Small intestine (tissue), 7 donors: ENCODE results near the gene PPIF. TPM values are rescaled to one million over a fixed set of nuclear protein-coding genes. Genes with fewer than 3 reads are reported as not detected.

Experiments used
- DNase-seq, 2 donors: peaks; one replicate each; pipeline versions ENCODE4 v3.0.0 to v3.0.0-alpha.2; 2013
- FAIRE-seq: peaks from 2 replicates; lab custom pipeline; 2012; peaks lifted over from hg19 to GRCh38; lab: Jason Lieb, UNC
- H3K27ac ChIP-seq, 3 donors: one replicate each; pipeline ENCODE4 v1.5.1; 2013; ENCODE audit warnings: low read length in 2 of 3, mild to moderate bottlenecking in 2 of 3, control low read depth in 1 of 3, inconsistent platforms in 1 of 3, low read depth in 1 of 3, moderate library complexity in 1 of 3
- H3K27me3 ChIP-seq, 3 donors: one replicate each; pipeline ENCODE4 v1.6.1; 2013; ENCODE audit warnings: low read length in 3 of 3, inconsistent platforms in 1 of 3; ENCODE audit not compliant: control insufficient read depth in 3 of 3, insufficient read depth in 3 of 3
- H3K36me3 ChIP-seq, 3 donors: one replicate each; pipeline ENCODE4 v1.6.1; 2013; ENCODE audit warnings: low read length in 3 of 3, inconsistent platforms in 1 of 3, low read depth in 1 of 3, mild to moderate bottlenecking in 1 of 3, moderate library complexity in 1 of 3; ENCODE audit not compliant: control insufficient read depth in 3 of 3, insufficient read depth in 2 of 3
- H3K4me1 ChIP-seq, 3 donors: one replicate each; pipeline ENCODE4 v1.6.1; 2013; ENCODE audit warnings: low read length in 2 of 3, inconsistent platforms in 1 of 3, low read depth in 1 of 3, mild to moderate bottlenecking in 1 of 3, moderate library complexity in 1 of 3; ENCODE audit not compliant: control insufficient read depth in 3 of 3, insufficient read depth in 2 of 3
- H3K4me3 ChIP-seq, 3 donors: one replicate each; pipeline ENCODE4 v1.5.1; 2013; ENCODE audit warnings: low read length in 3 of 3, control low read depth in 1 of 3, inconsistent platforms in 1 of 3, low read depth in 1 of 3, mild to moderate bottlenecking in 1 of 3, moderate library complexity in 1 of 3
- H3K9me3 ChIP-seq, 2 donors: one replicate each; pipeline ENCODE4 v1.6.1; 2013; ENCODE audit warnings: low read depth in 1 of 2, low read length in 1 of 2; ENCODE audit not compliant: control insufficient read depth in 2 of 2, insufficient read depth in 1 of 2
- WGBS, 3 donors: extraction: QIAGEN DNeasy Blood & Tissue Kit; methylation state at CpG; one replicate each; pipeline ENCODE4 v1.1.7; 2013; 5-methylcytosine and 5-hydroxymethylcytosine counted together
- polyA plus RNA-seq, 4 donors: library from polyadenylated mRNA; stranded (reverse) in 3 of 4; unstranded in 1 of 4; fragments of 200-250 nt in 3 of 4; fragments of 120-200 nt in 1 of 4; gene quantifications; one replicate each; pipeline versions ENCODE4 v1.2.1 to v1.2.3, GENCODE V29; 2013
- donor health status: healthy with polysubstance abuse.
- donor health status: control.
- donor health status: control.
- donor health status: Bipolar disorder and iron deficiency.
- donor health status: healthy.

PPIF gene
- polyA plus RNA-seq, 4 donors: 35.3 to 75.5 (median 57.1) TPM

DNA sequence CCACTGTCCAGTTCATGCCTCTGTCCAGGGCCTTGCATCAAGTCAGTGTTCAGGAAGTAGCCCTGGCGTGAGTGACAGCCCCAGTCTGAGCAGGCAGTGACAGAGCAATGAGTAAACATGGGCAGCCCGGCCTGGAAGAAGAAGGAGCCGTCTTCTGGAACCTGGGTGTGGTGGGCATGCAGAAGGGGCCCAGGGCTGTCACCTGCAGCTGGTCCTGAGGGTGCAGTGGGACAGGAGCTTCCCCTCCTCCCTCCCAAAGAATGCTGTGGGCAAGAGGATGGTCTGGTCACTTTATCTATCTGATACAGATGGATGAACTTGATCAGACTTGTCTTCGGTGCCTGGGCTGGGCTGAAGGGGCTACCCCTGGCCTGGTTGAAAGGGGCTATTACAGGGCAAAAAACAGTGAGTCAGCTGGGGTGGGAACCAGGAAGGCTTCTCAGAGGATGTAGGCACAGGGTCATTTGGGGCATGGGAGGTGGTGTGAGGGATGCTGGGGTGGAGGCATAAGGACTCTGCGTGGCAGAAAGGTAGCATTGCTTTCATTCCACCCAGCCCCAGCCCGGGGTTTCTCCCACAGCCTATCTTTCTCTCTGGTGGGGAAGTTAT is 42.7 kb upstream of the PPIF start:
- 71 to 90% (median 85%) methylated on average over 6 of the region's 6 CpGs for WGBS, 3 donors
- Histone ChIP-seq H3K27ac (no peak overlapping the region), H3K4me1 (no peaks in the 10 kb centered on the region), H3K36me3 (peaks cover 22 to 99% (median 43%) of the 10 kb centered on the region in 3 donors), H3K27me3 (no peaks in the 10 kb centered on the region), H3K4me3 (no peak overlapping the region), H3K9me3 (no peaks in the 10 kb centered on the region)
- no peak for FAIRE-seq
- no peak for DNase-seq

DNA sequence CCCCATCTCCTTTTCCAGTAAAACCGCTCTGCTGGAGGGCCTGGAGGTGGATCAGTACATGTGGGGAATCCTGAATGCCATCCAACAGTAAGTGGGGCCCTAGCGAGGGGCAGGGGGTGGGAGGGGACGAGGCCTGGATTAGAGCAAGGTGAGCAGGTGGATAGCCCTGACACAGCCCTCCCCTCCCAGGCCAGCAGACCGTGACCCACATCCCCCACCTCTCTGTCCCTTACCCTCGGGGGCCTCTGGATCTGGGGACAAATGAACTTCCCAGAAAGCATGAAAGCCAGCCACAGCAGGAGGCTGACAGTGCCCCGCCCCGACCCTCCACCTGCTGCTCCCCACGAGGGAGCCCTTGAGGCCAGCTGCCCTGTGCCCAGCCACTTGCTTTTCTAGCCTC is 41.8 kb upstream of the PPIF start:
- no peak for DNase-seq
- H3K27ac ChIP-seq: no peak overlapping the region
- 76 to 85% (median 84%) methylated on average over 8 of the region's 8 CpGs for WGBS, 3 donors

DNA sequence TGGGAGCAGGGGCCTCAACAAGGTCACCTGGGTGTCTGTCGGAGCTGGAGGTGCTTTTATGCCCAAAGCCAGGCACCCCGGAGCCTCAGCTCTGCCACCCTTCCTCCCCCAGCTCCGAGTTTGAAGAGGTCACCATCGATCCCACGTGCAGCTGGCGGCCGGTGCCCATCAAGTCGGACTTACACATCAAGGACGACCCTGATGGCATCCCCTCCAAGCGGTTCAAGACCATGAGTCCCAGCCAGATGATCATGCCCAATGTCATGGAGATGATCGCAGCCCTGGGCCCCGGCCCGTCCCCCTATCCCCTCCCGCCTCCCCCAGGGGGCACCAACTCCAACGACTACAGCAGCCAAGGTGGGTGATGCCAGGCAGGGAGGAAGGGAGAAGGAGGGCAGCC is 41.3 kb upstream of the PPIF start:
- no peaks in the 10 kb centered on the region for H3K27me3 ChIP-seq
- peaks cover 0 to 12% (median 0%) of the 10 kb centered on the region in 3 donors for H3K4me1 ChIP-seq
- H3K27ac ChIP-seq: no peak overlapping the region
- WGBS, 3 donors: 93 to 97% (median 94%) methylated on average over 14 to 15 of the region's 15 CpGs
- no peaks in the 10 kb centered on the region for H3K9me3 ChIP-seq
- H3K4me3 ChIP-seq: no peak overlapping the region
- FAIRE-seq (no peak), DNase-seq (no peak)
- H3K36me3 ChIP-seq: peaks cover 16 to 99% (median 34%) of the 10 kb centered on the region in 3 donors

More for the DNA sequence above, 41.8 kb upstream of the PPIF start:
- Histone ChIP-seq H3K27me3 (no peaks in the 10 kb centered on the region), H3K4me1 (peaks cover 0 to 7% (median 0%) of the 10 kb centered on the region in 3 donors), H3K36me3 (peaks cover 19 to 99% (median 37%) of the 10 kb centered on the region in 3 donors), H3K4me3 (no peak overlapping the region), H3K9me3 (no peaks in the 10 kb centered on the region)
- no peak for FAIRE-seq

DNA sequence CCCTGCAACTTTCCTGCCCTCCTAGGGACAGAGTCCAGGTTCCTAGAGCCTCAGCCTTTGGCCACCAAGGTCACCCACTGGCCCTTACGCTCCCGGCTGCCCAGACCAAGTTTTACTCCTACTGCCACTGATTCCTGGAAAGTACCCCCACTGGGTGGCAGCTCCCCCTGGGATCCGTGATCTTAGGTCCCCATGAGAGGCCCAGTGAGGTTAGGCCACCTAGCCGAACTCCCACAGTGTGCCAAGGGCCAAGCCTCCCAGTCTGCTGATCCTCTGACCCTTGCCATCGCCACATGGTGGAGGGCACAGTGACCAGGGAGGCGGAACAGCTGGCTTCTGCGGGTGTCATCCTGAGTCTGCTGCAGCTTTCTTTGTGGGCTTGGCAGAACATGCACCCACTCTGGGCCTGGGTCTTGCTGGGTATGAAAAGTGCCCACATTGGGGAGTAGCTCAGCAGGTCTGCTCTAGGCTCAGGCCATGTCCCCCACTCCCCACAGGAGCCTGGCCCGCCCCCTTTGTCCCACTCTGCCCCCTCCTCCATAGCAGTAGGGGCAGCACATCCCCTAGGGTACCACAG is 40.5 kb upstream of the PPIF start:
- Histone ChIP-seq H3K27me3 (no peaks in the 10 kb centered on the region), H3K36me3 (peaks cover 16 to 97% (median 34%) of the 10 kb centered on the region in 3 donors), H3K4me3 (no peak overlapping the region), H3K4me1 (peaks cover 0 to 18% (median 0%) of the 10 kb centered on the region in 3 donors), H3K9me3 (no peaks in the 10 kb centered on the region), H3K27ac (no peak overlapping the region)
- WGBS, 3 donors: 89 to 99% (median 93%) methylated on average over 8 of the region's 8 CpGs
- no peak for DNase-seq
- no peak for FAIRE-seq

DNA sequence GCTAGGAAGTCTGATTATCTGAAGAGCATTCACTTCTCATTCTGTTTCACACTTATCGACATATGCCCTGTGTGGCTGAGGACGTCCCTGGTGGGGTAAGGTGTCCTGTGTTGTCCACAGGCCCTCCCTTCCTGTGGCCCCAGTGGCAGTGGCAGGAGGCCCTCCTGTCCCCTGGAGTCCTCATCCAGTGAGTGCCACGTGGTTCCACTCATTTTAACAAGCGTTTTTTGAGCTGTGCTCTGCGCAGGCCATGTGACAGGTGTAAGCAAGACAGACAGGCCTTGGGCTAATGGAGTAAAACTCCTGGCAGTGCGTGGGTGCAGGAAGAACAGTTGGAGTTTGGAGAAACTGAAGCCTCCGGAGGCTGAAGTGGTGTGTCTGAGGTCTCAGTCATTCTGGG is 39.3 kb upstream of the PPIF start:
- H3K4me1 ChIP-seq: peaks cover 0 to 24% (median 0%) of the 10 kb centered on the region in 3 donors
- H3K4me3 ChIP-seq: no peak overlapping the region
- peaks cover 16 to 99% (median 36%) of the 10 kb centered on the region in 3 donors for H3K36me3 ChIP-seq
- DNase-seq: no peak
- H3K27ac ChIP-seq: no peak overlapping the region
- WGBS, 3 donors: 83 to 84% (median 84%) methylated on average over 7 of the region's 7 CpGs
- H3K9me3 ChIP-seq: no peaks in the 10 kb centered on the region
- H3K27me3 ChIP-seq: no peaks in the 10 kb centered on the region
- FAIRE-seq: no peak

DNA sequence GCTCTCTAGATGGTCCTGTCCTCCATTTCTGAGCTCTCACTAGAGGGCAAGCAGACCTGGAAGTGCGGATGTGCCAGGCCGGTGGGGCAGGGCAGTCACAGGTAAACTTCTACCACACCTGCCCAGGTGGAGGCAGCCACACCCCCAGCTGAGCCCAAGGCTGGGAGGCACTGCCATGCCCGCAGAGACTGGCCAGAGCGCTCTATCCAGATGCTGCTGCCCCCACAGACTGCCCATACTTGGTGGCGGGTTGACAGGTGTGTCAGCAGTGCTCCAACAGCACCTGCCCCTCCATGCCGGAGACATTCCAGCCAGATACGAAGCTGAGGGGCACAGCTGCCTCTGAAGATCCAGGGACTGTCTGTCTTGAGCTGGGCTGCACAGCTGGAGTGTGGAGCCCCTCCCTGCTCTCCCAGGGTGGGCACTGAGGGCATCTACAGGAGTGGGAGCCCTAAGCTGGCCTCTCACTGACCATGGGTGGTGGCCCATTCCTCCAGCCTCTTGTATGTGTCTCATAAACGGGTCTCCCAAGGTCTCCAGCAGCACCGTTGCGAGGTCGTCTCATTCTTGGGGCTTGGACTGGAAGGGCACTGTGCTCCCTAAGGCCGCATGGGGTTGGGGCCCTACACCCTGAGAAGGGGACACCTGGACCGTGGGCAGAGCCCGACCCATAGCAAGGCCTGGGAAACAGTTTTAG is 38.2 kb upstream of the PPIF start:
- FAIRE-seq: no peak
- no peak for DNase-seq
- Histone ChIP-seq H3K4me1 (peaks cover 0 to 24% (median 0%) of the 10 kb centered on the region in 3 donors), H3K27me3 (no peaks in the 10 kb centered on the region), H3K36me3 (peaks cover 16 to 99% (median 37%) of the 10 kb centered on the region in 3 donors), H3K9me3 (no peaks in the 10 kb centered on the region), H3K4me3 (no peak overlapping the region), H3K27ac (no peak overlapping the region)
- WGBS, 3 donors: 75 to 82% (median 81%) methylated on average over 14 of the region's 14 CpGs

DNA sequence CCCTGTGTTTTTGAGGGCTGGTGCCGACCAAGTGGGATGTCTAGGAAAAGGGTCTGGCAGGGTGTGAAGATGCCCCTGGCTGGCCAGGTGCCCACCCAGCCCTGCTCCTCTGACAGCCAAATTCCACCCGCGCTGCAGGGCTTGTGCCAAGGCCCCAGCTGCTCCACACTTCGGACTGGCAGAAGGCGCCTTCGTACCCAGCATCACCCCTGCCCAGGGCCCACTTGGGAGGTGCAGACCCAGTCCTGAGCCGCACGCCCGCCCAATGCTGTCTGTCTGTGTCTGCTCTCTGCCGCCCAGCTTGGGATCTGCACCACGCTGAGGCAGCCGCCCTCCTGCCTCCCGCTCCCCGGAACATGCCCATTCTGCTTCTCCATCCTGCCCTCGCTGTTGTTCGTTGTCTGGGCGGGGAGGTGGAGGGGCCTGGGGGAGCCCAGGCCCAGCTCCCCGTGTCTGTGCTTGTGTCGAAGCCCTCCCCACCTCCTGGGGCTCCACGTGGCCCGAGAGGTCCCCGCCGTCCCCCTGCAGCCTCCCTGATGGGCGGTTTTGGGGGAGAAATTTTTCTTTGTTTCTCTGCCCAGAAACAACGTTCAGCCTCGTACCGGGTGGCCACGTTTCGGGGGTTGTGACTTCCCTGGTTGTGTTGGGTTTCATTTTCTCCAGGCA is 36.9 kb upstream of the PPIF start:
- no peaks in the 10 kb centered on the region for H3K9me3 ChIP-seq
- peaks cover 0 to 29% (median 0%) of the 10 kb centered on the region in 3 donors for H3K4me1 ChIP-seq
- no peak overlapping the region for H3K4me3 ChIP-seq
- DNase-seq: no peak
- 89 to 93% (median 93%) methylated on average over 29 of the region's 29 CpGs for WGBS, 3 donors
- no peak for FAIRE-seq
- H3K27ac ChIP-seq: no peak overlapping the region
- no peaks in the 10 kb centered on the region for H3K27me3 ChIP-seq
- peaks cover 16 to 96% (median 34%) of the 10 kb centered on the region in 3 donors for H3K36me3 ChIP-seq

DNA sequence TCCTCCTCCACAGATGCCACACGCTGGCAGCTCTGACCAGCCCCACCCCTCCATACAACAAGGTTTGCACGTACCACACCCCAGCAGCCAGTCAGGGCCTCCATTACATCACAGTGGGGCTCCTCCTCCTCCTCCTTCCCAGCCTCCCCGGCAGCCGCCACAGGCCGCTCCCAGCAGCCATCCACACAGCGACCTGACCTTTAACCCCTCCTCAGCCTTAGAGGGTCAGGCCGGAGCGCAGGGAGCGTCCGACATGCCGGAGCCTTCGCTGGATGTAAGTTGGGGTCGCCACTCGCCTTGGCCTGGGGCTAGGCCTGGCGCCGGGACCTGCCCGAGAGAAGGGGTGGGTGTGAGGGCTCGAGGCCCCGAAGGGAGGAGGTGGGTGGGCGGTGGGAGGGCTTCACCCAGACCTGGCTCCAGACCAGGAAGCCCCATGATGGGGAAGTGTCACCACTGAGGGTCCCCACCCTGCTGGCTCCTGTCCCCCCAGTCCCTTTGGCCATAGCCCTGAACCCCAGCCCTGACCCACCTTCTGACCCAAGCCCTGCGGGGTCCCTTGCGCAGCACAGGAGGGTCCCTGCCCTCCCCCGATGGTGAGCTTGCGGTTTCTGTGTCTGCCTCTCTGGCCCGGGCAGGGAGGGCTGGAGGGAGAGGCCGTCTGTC is 36.2 kb upstream of the PPIF start:
- peak; percentile 43 to 75 for DNase-seq
- H3K4me3 ChIP-seq: no peak overlapping the region
- no peak overlapping the region for H3K27ac ChIP-seq
- H3K9me3 ChIP-seq: no peaks in the 10 kb centered on the region
- WGBS, 3 donors: 77 to 84% (median 79%) methylated on average over 25 to 26 of the region's 26 CpGs
- H3K36me3 ChIP-seq: peaks cover 16 to 93% (median 31%) of the 10 kb centered on the region in 3 donors
- FAIRE-seq: no peak
- peaks cover 0 to 29% (median 0%) of the 10 kb centered on the region in 3 donors for H3K4me1 ChIP-seq
- H3K27me3 ChIP-seq: no peaks in the 10 kb centered on the region
